Head of caudate nucleus (tissue), 42 donors: ENCODE data around the gene LYL1.
A peak's percentile ranks its signal among the peaks of the same experiment; 100 is the strongest.

Experiments
- DNase-seq, 42 donors: peaks; one replicate each; pipeline versions ENCODE4 v3.0.0 to v3.0.0-alpha.2; 2020 to 2021; ENCODE audit warnings: mixed read lengths in 7 of 42
- intact Hi-C: fragments of 100-400 bp; cut with DNase I; formaldehyde crosslinking; loops from one replicate; pipeline ENCODE4 v1.15.0; 2022

LYL1 gene

DNA sequence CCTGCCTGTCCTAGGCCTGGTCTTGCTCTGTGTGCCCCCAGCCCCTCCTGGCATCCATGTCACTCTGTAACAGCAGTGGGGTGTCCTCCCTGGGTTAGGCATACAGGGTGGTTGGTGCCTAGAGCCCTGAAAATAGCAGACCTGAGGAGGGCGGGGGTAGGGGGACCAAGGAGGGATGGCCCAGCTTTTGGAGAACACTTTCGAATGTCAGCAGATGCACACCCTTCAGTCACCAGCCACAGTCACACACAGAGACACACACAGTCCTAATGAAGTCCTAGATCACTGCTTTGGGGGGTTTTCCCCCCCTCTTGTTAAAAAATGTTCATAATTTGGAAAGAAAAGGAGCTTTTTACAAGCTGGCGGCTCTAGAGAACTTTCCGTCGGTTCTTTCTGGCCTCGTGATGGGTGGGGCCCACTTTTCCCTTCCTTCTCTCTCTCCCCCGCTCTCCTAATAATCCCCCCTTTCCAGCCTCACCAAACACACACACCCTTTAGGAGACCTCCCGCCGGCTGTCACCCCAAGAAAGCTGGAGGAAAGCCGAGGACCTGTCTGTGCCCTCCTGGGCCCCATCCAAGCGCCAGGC is 47.9 kb downstream of the LYL1 start:
- no peak for DNase-seq
- intact Hi-C loops, result no loop called here

DNA sequence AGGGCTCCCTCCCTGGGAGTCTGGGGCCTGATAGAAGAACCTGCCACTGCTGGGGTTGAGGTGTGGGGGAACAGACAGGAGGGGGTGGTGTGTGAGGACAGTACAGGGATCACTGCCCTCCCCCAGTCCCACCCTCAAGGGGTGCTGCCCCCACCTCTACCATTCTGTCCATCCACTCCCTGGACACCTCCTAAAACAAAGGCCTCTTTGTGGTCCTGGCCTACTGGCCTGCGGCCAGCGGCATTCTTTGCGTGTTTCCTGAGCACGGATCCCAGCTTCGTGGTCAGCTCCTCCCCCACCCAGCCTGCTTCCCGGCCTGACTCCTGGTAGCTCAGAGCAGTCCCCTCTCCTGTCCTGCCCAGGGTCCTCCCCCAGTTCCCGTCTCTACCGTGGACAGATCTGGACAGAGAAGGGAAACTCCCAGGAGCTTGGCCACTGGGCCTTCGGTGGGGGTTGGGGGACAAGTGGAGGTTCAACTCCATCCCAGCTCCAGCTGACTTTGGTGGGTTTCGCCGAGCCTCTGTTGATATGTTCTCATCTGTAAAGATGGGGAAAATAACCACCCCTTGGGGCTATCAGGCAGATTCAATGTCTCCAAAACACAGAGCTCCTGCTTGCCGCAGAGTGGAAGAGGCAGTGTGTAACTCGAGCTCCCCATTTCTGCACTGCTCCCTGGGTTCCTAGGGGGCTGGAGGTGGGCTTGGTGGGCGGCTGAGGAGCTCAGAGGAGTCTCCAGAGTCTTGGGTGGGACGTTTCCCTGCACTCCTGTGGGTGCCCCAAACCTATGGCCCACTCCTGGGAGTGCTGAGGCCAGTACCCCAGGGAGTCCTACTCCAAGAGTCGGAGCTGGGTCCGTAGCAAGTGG is 48.7 kb downstream of the LYL1 start:
- peak in 34 of 42 donors; percentile 54 to 87 (median 70) for DNase-seq
- intact Hi-C loops, result no loop called here

DNA sequence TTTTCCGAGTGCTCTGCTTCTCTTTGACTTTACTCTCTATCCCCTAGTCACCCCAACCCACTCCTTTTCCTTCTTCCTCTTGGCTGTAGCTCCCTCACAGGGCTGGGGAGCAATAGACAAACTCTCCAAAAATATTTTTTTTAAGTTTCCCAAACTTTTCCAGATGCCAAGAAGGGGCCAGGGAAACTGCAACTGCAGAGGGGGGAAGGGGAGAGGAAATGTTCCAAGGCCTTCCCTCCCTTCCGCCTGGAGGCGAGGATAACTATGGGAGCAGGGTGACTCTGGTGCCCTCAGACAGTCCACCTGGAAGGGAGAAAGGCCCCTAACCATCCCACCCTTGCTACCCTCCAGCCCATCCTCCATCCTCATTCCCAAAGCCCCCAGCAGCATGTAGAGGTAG is 49.4 kb downstream of the LYL1 start:
- no peak for DNase-seq
- intact Hi-C loops, result no loop called here

DNA sequence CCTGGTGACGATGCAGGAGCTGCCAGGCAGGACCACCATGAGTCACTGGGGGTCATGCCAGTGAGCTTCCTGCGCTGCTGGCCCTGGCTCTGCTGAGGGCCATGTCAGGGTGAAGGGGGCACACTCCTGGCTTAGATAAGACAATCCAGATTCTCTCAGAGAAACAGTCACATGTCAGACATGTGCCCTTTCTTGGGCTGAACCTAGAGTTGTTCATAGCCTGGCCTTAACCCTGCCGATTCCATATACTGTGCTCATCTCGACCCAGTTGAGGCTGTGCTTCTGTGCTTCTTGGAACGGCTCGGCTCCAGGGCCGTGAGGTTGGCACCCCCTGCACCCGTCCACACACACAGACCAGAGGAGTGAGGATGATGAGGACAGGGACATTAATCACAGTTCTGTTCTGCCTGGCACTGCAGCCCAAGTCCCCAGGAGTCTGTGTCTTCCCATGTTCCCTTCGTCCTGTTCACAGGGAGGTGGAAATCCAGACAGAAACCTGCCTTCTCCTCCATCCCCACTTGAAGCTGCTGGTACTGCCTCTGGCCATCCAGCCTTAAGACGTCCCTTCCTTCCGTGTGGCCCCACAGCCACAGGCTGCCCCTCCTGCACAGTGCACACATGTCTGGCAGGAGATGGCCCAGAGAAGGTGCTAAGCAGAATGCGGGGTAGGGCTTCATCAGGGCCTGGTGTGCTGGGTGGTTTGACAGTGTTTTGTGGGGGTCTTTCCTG is 50.0 kb downstream of the LYL1 start:
- DNase-seq, result no peak
- intact Hi-C loops, result no loop called here

DNA sequence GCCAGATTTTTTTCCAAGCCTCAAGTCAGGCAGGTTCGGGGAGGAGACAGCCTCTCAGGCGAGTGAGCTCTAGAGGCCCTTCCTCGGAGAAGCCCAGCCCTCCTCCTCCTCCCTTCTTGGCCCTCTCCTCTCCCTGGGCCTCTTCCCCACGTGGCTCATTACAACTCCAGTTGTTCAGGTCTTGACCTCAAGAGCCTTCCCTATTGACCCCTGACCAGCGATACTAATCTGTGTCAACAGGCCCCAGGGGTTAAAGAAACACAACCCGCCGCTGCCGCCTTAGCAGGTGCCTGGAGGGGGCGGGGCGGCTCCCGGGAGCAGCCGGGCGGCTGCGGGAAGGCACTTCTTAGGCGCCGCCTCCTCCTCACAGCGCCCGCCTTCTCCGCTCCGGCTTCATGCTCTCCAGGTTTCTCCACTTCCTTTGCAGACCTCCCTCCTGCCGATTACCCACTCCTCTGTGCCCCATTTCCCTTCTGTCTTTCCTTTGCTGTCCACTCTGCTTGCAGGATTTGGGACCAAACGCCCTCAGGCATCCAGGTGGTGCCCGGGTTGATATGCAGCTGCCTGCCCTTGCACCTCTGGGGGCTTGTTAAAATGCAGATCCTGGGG is 51.0 kb downstream of the LYL1 start:
- peak in 22 of 42 donors; percentile 45 to 79 (median 65) for DNase-seq
- intact Hi-C loops, result no loop called here

DNA sequence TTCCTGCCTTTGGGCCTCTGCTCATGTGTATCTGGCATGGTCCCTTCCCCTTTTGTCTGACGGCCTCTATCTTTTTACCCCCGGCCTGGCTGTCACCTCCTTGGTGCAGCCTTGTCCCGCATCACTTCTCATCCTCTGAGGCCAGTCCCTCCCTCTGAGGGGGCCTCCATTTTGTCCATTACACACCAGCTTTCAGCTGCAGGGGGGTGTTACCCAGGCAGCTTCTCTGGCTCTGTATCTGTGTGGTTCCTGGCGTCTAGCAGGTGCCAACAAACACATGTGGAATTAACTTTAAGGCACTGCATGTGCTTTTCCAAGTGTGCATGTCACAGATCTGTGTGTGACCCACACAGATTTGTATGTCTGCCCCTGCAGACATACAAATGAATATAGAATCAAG is 52.4 kb downstream of the LYL1 start:
- intact Hi-C loops, result no loop called here
- DNase-seq, result no peak
